Testis (tissue), 5 donors: ENCODE measurements around the gene ERVV-1. TPM values are rescaled to one million over a fixed set of nuclear protein-coding genes. Genes with fewer than 3 reads are reported as not detected.
"Not testable (repeated sequence)": the region's sequence is repeated elsewhere in the genome, so short reads cannot be mapped to it uniquely, and the experiment has no call there.

ENCODE experiments used
- DNase-seq: peaks from one replicate; pipeline ENCODE4 v3.0.0-alpha.2; 2019
- H3K27ac ChIP-seq, 2 donors: fragments of 200-600 bp; sonication (generic); one replicate each; pipeline ENCODE4 v1.5.1; 2019
- H3K27me3 ChIP-seq: fragments of 200-600 bp; sonication (generic); one replicate; pipeline ENCODE4 v1.5.1; 2019
- H3K36me3 ChIP-seq: fragments of 200-600 bp; sonication (generic); one replicate; pipeline ENCODE4 v1.5.1; 2017; ENCODE audit warnings: low read depth; ENCODE audit errors: missing control alignments
- H3K4me1 ChIP-seq: fragments of 200-600 bp; sonication (generic); one replicate; pipeline ENCODE4 v1.5.1; 2019
- H3K4me3 ChIP-seq, 2 donors: fragments of 200-600 bp; sonication (generic); one replicate each; pipeline ENCODE4 v1.5.1; 2017 to 2019
- H3K9me3 ChIP-seq: fragments of 200-600 bp; sonication (generic); one replicate; pipeline ENCODE4 v1.5.1; 2017
- CTCF ChIP-seq, 3 experiments: fragments of 450-650 bp in 2 of 3; fragments of 200-600 bp in 1 of 3; sonication (generic) in 1 of 3; IDR thresholded peaks; one replicate each; pipeline ENCODE4 v1.5.1; 2016 to 2019; ENCODE audit warnings: antibody characterized with exemption in 3 of 3, mild to moderate bottlenecking in 2 of 3, moderate library complexity in 1 of 3
- POLR2A ChIP-seq: fragments of 450-650 bp; IDR thresholded peaks from one replicate; pipeline ENCODE4 v1.6.1; 2017; ENCODE audit warnings: antibody characterized with exemption, mild to moderate bottlenecking, moderate library complexity
- WGBS, 2 donors: methylation state at CpG; one replicate each; pipeline ENCODE4 v1.1.5; 2018; 5-methylcytosine and 5-hydroxymethylcytosine counted together
- intact Hi-C: fragments of 100-400 bp; cut with DNase I; formaldehyde crosslinking; loops from one replicate; pipeline ENCODE4 v1.15.1; 2023; ENCODE audit warnings: low total_unique reads
- long read RNA-seq, 2 donors: transcript quantifications; one replicate each; lab custom pipeline, GENCODE V29; 2026
- polyA plus RNA-seq: library from polyadenylated mRNA; stranded (reverse); fragments of 350-450 nt; fragmentation: Illumina TruSeq; extraction: RNeasy Lipid Tissue Mini Kit (QIAGEN cat#74804); gene quantifications from one replicate; pipeline ENCODE4 v1.2.3, GENCODE V29; 2014; ENCODE audit warnings: low read depth, low replicate concordance; ENCODE audit not compliant: insufficient read depth
- total RNA-seq, 2 donors: library from RNA; depleted of rRNA; stranded (reverse); fragments of >200 nt; gene quantifications; one replicate each; pipeline ENCODE4 v1.2.3, GENCODE V29; 2016

ERVV-1 gene
- total RNA-seq (under 1 TPM in 1 of 2 donors, not detected in 1; 0.12 TPM), polyA plus RNA-seq (not detected)
- long read RNA-seq, donor 1, result 0 reads
- long read RNA-seq, donor 2, partial matches to known transcripts, result 0 of 1 reads
- long read RNA-seq, donor 2, other reads (novel, unspliced or antisense), result 0 of 1 reads

- WGBS, 2 donors, result 84 to 87% methylated on average over 7 of the region's 7 CpGs
- intact Hi-C loops, result no loop called here
Measured at GRCh38 chr19:53013621-53014020, at the start of gene ERVV-1. ERVV-1 (plus strand) TSS chr19:53013921; CDS start chr19:53014091, 170 bp downstream.

GRCh38 chr19:52967772-52968171 lies 45.9 kb upstream of the ERVV-1 start:
- 93 to 100% methylated on average over 2 of the region's 2 CpGs for WGBS, 2 donors
- H3K9me3 ChIP-seq, result no peaks in the 10 kb centered on the region
- TF ChIP-seq CTCF (IDR thresholded peaks at IDR 0.05) (no peak), POLR2A (no peak)
- H3K27me3 ChIP-seq, result no peaks in the 10 kb centered on the region
- intact Hi-C loops, result no loop called here
- peaks cover 4% of the 10 kb centered on the region for H3K4me1 ChIP-seq
- no peaks in the 10 kb centered on the region for H3K36me3 ChIP-seq
- no peak for DNase-seq
- no peak overlapping the region for H3K27ac ChIP-seq
- no peak overlapping the region for H3K4me3 ChIP-seq

More at GRCh38 chr19:53013621-53014020, at the start of gene ERVV-1:
- no peaks in the 10 kb centered on the region for H3K27me3 ChIP-seq
- no peaks in the 10 kb centered on the region for H3K4me1 ChIP-seq
- no peak within 1 kb of the TSS for H3K4me3 ChIP-seq
- no peak for DNase-seq
- no peak within 1 kb of the TSS for H3K27ac ChIP-seq
- no peaks in the 10 kb centered on the region for H3K9me3 ChIP-seq
- TF ChIP-seq POLR2A (no peak), CTCF (IDR thresholded peaks at IDR 0.05) (no peak)
- H3K36me3 ChIP-seq, result no peaks in the 10 kb centered on the region

GRCh38 chr19:52981329-52981728 lies 32.4 kb upstream of the ERVV-1 start:
- Histone ChIP-seq H3K27ac (no peak overlapping the region), H3K9me3 (no peaks in the 10 kb centered on the region), H3K4me3 (no peak overlapping the region), H3K4me1 (no peaks in the 10 kb centered on the region), H3K27me3 (no peaks in the 10 kb centered on the region), H3K36me3 (no peaks in the 10 kb centered on the region)
- WGBS, 2 donors, result 67 to 77% methylated on average over 4 of the region's 4 CpGs
- intact Hi-C loops, result no loop called here
- DNase-seq, result no peak
- no peak for TF ChIP-seq CTCF (IDR thresholded peaks at IDR 0.05)
- TF ChIP-seq POLR2A, result no peak

- H3K4me3 ChIP-seq, H3K27me3 ChIP-seq, H3K9me3 ChIP-seq, H3K4me1 ChIP-seq, H3K27ac ChIP-seq, DNase-seq, intact Hi-C loops, H3K36me3 ChIP-seq: not testable (repeated sequence)
- WGBS, 2 donors, result 87 to 94% methylated on average over 2 to 3 of the region's 3 CpGs
Measured at GRCh38 chr19:52983167-52983566, 30.6 kb upstream of the ERVV-1 start.

- Histone ChIP-seq H3K4me1 (no peaks in the 10 kb centered on the region), H3K27me3 (no peaks in the 10 kb centered on the region), H3K9me3 (no peaks in the 10 kb centered on the region), H3K4me3 (no peak overlapping the region), H3K27ac (no peak overlapping the region), H3K36me3 (no peaks in the 10 kb centered on the region)
- intact Hi-C loops, result no loop called here
- no peak for DNase-seq
- WGBS, 2 donors, result 91 to 94% methylated on average over 4 of the region's 4 CpGs
- TF ChIP-seq POLR2A (no peak), CTCF (IDR thresholded peaks at IDR 0.05) (no peak)
Measured at GRCh38 chr19:52987221-52987620, 26.5 kb upstream of the ERVV-1 start.
